Stimulated activated CD4-positive, alpha-beta T cell treated with anti-CD3 and anti-CD28 coated beads, Interleukin-15, amount 100 ng/mL, for 48 hours (primary cell): Measurements from ENCODE around the gene DCTN4.
"Not testable (repeated sequence)": the region's sequence is repeated elsewhere in the genome, so short reads cannot be mapped to it uniquely, and the experiment has no call there.

Source experiments
- DNase-seq, 2 donors: peaks; one replicate each; pipeline ENCODE4 v3.0.0-alpha.2; 2020; ENCODE audit warnings: low read depth in 2 of 2

Gene DCTN4

GRCh38 chr5:150758531-150759333 is at the start of gene DCTN4:
Gene DCTN4, minus strand, starts transcription at chr5:150759017. Its CDS starts 24 bp downstream, at chr5:150758993.
- peak; percentile 90 to 91 for DNase-seq

- DNase-seq = no peak
Observed at GRCh38 chr5:150804388-150804787, 45.6 kb upstream of the DCTN4 start.

GRCh38 chr5:150801117-150801927 is 42.5 kb upstream of the DCTN4 start:
- no peak for DNase-seq

GRCh38 chr5:150797384-150797783 is 38.6 kb upstream of the DCTN4 start:
- no peak for DNase-seq

GRCh38 chr5:150794927-150795326 is 36.1 kb upstream of the DCTN4 start:
- no peak for DNase-seq

GRCh38 chr5:150793423-150793888 is 34.6 kb upstream of the DCTN4 start:
- DNase-seq = not testable (repeated sequence)

GRCh38 chr5:150791536-150791935 is 32.7 kb upstream of the DCTN4 start:
- DNase-seq = no peak

- peak; percentile 67 to 70 for DNase-seq
Observed at GRCh38 chr5:150789943-150790611, 31.3 kb upstream of the DCTN4 start.

GRCh38 chr5:150789450-150789849 is 30.6 kb upstream of the DCTN4 start:
- DNase-seq = no peak

- DNase-seq = no peak
Observed at GRCh38 chr5:150788977-150789376, 30.2 kb upstream of the DCTN4 start.

- DNase-seq = no peak
Observed at GRCh38 chr5:150787656-150788055, 28.8 kb upstream of the DCTN4 start.

- no peak for DNase-seq
Observed at GRCh38 chr5:150786876-150787275, 28.1 kb upstream of the DCTN4 start.

GRCh38 chr5:150785950-150786349 is 27.1 kb upstream of the DCTN4 start:
- no peak for DNase-seq

GRCh38 chr5:150783422-150783928 is 24.7 kb upstream of the DCTN4 start:
- peak; percentile 50 to 55 for DNase-seq

- DNase-seq = no peak
Observed at GRCh38 chr5:150782850-150783249, 24.0 kb upstream of the DCTN4 start.

GRCh38 chr5:150781706-150782614 is 23.1 kb upstream of the DCTN4 start:
- no peak for DNase-seq

- DNase-seq = no peak
Observed at GRCh38 chr5:150780816-150781221, 22.0 kb upstream of the DCTN4 start.

GRCh38 chr5:150780187-150780692 is 21.4 kb upstream of the DCTN4 start:
- no peak for DNase-seq

GRCh38 chr5:150779397-150780186 is 20.8 kb upstream of the DCTN4 start:
- no peak for DNase-seq
